ENCODE measurements around the gene C4orf17.

Gene C4orf17

DNA sequence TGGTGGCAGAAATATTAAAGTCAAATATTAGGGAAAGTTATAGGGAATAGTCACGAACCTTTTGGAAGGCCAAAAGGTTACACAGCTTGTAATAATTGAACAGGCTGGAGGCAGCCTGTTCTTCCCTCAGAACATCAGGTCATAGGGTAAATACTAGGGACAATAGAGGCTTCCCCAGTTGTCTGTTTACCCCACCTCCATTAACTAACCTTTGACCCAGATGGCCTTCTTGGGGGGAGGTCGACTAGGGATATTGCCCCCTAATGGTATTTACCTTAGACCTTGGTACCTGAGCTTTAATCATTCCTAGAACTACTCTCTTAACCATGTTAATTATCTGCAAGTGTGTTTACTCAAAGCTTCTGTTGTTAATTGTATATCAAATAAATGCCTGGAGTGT lies 26.0 kb downstream of the C4orf17 start:
- DNase-seq (ENCODE audit: low read depth in 2 of 2), result no peak

GRCh38 chr4:99537674-99538073 lies 26.9 kb downstream of the C4orf17 start:
- DNase-seq (ENCODE audit: low read depth in 2 of 2), result no peak

DNA sequence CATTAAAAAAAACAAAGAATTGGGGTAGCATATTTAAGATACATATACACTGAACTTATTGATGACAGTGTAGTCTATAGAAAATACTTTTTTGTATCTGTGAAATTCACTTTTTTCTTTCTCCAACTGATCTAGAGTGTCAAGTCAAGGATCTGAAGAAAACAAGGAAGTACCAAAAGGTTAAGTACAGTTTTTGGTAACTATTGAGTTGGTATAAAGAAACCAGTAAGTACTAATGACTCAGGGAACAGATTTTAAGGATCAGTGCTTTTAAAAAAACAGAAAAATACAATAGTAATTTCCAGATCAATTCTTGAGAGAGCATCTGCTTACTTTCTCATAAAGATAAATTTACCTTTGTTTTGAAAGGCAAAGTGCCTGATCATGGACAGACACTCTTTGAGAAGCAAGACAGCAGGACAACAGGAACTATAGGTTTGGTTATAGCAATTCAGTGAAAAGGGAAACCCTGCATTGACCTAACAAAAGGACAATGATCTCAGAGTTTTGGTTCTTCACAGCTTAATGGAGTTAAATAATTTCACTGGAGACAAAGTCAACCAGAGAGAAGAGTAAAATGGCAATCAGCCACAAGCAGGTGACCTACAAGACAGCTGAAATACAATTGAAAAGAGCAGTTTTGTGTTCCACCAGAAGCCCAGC lies 29.6 kb downstream of the C4orf17 start:
- DNase-seq (ENCODE audit: low read depth in 2 of 2), result no peak

GRCh38 chr4:99552872-99553271 lies 42.1 kb downstream of the C4orf17 start:
- no peak for DNase-seq (ENCODE audit: low read depth in 2 of 2)

- peak; percentile 87 to 88 for DNase-seq (ENCODE audit: low read depth in 2 of 2)
Measured at GRCh38 chr4:99563310-99564186, 52.7 kb downstream of the C4orf17 start, which contains the start of gene TRMT10A. TSS of gene TRMT10A (minus strand) at chr4:99564039. CDS start at chr4:99559338, 4,701 bp downstream.

- no peak for DNase-seq (ENCODE audit: low read depth in 2 of 2)
Measured at GRCh38 chr4:99564921-99565320, 54.1 kb downstream of the C4orf17 start.

GRCh38 chr4:99571883-99572282 lies 61.1 kb downstream of the C4orf17 start:
- no peak for DNase-seq (ENCODE audit: low read depth in 2 of 2)

- DNase-seq (ENCODE audit: low read depth in 2 of 2), result no peak
Measured at GRCh38 chr4:99572527-99573240, 61.9 kb downstream of the C4orf17 start.

GRCh38 chr4:99573735-99574368 lies 63.0 kb downstream of the C4orf17 start:
- DNase-seq (ENCODE audit: low read depth in 2 of 2), result no peak

- no peak for DNase-seq (ENCODE audit: low read depth in 2 of 2)
Measured at GRCh38 chr4:99574530-99575324, 63.9 kb downstream of the C4orf17 start, which contains the start of gene MTTP. TSS of gene MTTP (plus strand) at chr4:99574824. CDS start at chr4:99574910, 86 bp downstream.

DNA sequence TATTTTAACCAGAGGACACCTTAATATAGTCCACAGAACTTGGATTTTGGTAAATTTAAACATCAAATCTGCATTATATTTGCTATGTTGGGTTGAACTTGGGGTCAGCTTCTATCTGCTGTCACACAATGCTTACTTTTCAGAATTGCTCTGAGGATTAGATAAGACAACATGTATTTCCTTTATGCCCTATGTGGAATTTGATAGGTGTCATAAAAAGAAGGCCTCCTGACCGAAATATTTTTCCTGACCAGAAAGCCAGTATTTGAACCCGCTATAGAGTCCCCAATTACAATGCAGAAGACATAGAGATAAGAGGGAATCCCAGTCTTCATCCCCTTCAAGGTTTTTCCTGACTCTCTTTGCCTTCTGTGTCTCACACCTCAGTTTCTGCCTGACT lies 67.9 kb downstream of the C4orf17 start:
- no peak for DNase-seq (ENCODE audit: low read depth in 2 of 2)

GRCh38 chr4:99585516-99585915 lies 74.7 kb downstream of the C4orf17 start:
- no peak for DNase-seq (ENCODE audit: low read depth in 2 of 2)

GRCh38 chr4:99586322-99586721 lies 75.5 kb downstream of the C4orf17 start:
- no peak for DNase-seq (ENCODE audit: low read depth in 2 of 2)

- DNase-seq (ENCODE audit: low read depth in 2 of 2), result no peak
Measured at GRCh38 chr4:99586797-99587196, 76.0 kb downstream of the C4orf17 start.

- DNase-seq (ENCODE audit: low read depth in 2 of 2), result no peak
Measured at GRCh38 chr4:99587309-99587708, 76.5 kb downstream of the C4orf17 start.

DNA sequence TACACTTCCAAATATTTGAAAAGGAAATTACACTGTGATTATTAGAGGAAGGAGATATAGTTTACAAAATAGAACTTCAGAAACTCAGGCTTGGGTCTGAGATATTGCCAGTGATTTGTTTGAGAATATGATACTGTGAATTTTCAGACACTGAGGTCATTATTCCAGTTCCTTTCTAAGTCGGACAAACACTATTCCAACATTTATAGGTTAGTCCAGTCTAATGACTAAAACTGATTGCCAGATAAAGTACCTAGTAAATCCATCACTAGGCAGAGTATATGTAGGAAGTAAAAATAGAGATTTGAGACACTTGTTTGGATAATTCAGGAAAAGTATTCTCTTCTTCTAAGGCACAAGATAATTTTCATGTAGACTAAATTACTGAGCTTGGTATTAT lies 77.0 kb downstream of the C4orf17 start:
- DNase-seq (ENCODE audit: low read depth in 2 of 2), result no peak

DNA sequence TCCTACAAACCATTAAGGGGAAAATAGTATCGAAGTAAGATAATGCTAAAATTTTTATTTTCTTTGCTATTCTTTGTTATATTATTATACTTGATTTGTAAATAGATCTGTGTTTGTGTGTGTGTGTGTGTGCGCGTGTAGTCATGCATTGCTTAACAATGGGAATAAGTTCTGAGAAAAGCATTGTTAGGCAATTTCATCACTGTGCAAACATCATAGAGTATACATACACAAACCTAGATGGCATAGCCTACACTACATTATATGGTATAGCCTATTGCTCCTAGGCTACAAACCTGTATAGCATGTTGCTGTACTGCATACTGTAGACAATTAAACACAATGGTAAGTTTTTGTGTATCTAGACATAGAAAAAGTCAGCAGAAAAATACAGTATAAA lies 80.9 kb downstream of the C4orf17 start:
- DNase-seq (ENCODE audit: low read depth in 2 of 2), result no peak
